NCI-H774 (cell line): ENCODE measurements around the gene CCS.
A peak's percentile ranks its signal among the peaks of the same experiment; 100 is the strongest.
"Not testable (repeated sequence)": the region's sequence is repeated elsewhere in the genome, so short reads cannot be mapped to it uniquely, and the experiment has no call there.

ENCODE experiments used
- DNase-seq: peaks from one replicate; lab custom pipeline; 2025; lab: John Stamatoyannopoulos, UW

Gene CCS

DNA sequence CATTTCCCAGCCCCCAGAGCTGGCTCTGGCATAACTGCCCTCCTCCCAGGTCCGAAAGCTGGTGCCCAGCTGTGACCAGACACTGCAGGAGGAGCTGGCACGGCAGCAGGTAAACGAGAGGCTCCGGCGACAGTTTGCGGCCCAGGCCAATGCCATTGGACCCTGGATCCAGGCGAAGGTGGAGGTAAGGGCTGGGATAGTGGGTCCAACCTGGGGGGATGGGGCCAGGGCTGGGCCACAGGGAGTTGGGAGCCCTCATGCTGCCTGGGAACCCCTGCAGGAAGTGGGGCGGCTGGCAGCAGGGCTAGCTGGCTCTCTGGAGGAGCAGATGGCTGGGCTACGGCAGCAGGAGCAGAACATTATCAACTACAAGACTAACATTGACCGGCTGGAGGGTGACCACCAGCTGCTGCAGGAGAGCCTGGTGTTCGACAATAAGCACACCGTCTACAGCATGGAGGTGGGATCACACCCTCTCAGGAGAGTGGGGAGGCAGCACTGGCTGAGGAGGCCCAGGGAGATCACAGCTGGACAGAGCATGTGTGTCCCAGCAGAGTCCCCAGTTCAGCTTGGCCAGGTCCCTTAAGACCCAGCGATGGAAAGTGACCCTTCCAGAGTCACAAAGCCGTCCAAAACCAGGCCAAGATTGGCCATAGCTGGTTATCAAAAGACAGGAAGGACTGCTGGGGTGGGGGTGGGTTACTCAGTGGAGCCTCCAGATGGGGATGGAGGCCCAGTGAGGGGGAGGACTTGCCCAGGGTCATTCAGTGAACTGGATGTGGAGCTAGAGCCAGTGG lies 31.6 kb upstream of the CCS start:
- no peak for DNase-seq

DNA sequence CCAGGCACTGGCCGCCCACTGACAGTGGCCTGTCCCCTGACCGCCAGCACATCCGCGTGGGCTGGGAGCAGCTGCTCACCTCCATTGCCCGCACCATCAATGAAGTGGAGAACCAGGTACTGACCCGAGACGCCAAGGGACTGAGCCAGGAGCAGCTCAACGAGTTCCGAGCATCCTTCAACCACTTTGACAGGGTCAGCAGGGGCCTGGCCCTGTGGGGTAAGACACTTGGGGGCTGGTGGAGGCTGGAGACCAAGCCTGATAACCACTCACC lies 31.1 kb upstream of the CCS start:
- DNase-seq = no peak

DNA sequence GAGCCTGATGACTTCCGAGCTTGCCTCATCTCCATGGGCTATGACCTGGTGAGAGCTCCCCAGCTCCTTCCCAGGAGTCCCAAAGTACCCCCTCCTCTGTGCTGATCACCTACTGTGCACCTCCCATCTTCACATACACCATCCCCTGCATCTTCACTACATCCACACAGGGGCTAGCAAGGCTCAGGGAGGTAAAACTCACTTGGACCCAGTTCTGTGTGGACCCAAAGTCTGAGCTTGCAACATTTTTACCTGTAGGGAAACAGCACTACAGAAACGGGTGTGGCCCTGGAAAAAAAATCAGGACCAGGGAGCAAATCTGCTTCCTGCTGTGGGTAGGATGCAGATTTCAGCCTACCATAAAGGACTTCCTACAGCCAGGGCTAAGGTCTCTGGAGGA lies 30.7 kb upstream of the CCS start:
- DNase-seq = no peak

DNA sequence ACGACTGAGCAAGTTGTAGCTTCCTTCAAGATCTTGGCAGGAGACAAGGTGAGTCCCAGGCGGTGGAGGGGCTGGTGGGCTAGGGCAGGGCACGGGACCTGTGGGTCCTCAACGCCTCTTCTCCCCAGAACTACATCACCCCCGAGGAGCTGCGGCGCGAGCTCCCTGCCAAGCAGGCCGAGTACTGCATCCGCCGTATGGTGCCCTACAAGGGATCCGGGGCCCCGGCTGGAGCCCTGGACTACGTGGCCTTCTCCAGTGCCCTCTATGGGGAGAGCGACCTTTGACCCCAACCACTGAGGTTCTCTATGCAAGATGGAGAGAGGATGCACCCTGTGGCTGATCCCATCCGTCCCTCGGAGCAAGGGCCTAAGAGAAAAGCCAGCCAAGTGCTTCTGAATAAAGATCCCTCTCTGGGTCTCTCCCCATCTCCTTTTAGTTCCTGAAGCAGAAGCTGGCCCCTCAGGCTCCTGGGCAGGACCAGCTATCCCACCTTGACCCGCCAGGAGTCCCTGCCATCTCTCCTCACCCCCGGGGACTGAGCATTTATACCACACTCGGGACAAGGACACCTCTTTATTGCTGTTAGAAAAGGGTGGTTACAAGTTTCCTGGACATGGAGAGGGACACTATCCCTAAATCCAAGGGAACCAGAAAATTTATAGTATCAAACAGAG lies 29.9 kb upstream of the CCS start:
- no peak for DNase-seq

DNA sequence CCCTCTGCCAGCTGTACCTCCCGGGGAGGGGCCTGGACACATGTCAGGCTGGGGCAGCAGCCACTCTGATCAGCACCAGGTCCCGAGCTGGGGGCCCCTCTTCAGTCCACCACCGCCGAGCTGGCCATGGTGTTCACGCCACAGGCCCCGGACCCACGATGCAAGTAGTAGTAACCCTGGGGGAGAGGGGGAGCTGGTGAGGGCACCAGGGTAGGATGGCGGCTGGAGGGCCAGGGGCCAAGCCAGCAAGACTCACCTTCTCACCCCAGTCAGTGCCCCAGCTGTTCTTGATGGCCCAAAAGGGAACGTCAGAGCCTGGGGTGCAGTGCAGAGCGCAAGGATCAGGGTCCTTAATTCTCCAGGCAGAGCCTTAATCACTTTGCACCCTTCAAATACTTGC lies 29.2 kb upstream of the CCS start:
- DNase-seq = no peak

DNA sequence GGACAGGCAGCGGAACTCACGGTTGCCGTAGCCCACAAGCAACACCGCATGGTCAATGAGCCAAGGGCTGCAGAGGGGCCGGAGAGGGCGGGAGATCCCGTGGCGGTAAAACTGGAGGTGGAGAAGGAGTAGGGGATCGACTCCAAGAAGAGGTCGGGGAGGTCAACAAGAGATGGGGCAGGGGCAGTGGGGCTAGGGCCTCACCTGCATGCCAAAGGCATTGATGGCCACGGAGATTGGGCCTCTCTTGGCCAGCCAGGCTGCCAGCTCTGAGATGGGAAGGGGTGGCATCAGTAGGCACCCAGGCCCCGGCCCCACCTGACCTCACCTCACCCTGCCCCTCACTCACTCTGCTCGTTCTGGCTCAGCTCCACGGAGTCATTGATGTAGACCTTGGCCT lies 28.4 kb upstream of the CCS start:
- DNase-seq = no peak

DNA sequence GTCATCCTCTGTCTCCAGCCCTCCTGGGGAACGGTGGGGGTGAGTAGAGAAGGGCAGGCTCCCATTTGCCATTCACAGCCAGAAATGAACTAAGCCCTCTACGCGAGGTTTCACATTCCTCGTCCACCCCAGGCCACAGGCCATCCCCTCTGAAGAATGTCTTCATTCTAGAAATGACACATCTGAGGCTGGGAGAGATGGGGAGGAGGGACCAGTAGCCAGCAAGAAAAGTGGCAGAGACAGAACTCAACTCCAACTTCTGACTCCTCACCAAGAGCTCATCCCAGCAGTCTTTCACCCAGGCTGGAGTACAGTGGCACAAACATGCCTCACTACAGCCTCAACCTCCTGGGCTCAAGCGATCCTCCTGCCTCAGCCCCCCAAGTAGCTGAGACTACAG lies 28.0 kb upstream of the CCS start:
- no peak for DNase-seq

DNA sequence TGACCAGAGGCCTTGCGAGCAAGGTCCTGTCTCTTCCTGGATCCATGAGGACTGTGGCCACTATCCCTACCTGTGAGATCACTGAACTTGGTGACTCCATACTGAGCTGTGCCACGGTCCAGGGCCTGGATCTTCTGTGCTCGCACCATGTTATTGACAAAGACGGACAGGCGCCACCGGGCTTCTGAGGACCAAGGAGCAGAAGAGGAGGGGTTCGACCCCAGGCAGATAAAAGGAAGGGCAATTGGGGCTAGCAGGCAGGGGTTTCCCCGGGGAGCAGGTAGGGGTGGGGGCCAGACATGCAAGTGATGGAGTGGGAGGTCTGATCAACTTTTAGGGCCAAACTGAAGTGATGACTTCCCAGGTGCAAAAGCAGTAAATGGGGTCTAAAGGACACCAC lies 26.8 kb upstream of the CCS start:
- no peak for DNase-seq

DNA sequence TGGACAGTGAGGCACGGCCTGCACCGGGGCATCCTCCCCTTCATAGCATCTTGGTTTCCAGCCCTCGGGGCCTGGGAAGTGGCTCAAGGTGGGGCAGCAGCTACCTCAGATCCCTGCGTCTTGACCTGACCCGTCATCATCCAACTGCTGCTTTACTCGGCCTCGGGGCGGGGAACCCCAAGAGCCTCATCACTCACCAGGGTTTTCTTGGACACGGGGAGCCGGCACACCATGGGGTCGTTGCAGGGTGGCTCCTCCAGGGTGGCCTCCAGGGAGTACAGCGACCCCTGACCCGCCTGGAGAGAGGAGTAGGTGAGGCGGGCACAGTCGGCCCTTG lies 25.2 kb upstream of the CCS start:
- DNase-seq = no peak

DNA sequence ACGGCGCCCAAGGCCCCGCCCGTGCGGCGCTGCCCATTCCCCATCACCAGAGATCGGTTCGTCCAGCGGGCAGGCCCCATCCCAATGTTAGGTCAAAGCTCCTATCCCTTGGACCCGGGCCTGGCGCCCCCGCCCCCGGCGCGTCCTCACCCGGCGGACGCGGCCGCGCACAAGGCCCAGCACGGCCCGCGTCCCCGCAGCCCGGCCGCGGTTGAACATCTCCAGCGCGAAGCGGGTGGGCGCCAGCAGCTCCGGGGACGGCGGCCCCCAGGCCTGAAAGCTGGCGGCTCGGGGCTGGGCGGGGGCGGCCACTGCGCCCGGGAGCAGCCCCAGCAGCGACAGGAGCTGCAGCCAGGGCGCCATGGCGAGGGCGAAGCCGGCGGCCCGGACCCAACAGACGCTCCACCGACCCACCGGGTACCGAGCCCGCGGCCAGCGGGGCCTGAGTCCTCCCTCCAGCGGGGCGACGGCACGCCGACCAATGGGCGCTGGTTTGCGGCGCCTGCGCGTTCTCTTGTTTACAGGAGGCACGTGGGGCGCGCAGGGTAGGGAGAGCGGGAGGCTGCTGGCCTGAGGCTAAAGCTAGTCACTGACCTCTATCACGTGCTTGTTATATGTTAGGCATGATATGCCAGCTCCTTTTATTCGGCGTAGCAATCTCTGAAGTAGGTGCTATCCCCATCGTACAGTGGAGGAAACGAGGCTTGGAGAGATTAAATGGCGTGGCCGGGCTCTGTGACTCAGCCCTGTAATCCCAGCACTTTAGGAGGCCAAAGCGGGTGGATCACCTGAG lies 24.7 kb upstream of the CCS start, which contains the start of gene CTSF:
Gene CTSF, minus strand, starts transcription at position 483 of the 793 bp plus-strand sequence. Its CDS starts 120 bp downstream, at position 363.
- peak; percentile 85 for DNase-seq

DNA sequence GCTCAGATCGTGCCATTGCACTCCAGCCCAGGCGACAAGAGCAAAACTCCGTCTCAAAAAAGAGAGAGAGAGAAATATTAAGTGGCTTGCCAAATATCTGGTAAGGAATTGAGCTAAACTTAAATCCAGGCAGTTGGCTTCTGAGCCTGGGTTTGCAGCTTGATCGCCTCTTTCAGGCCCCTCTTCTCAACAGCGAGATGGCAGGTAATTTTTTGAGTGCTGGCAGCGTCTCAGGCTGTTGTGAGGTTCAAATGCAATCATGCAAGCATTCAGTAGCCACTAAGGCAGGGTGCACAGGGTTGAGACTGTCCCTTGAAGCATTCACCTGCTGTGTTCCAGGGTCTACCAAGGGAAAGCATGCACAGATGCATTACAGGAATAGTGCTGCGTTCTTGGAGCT lies 23.9 kb upstream of the CCS start:
- no peak for DNase-seq

DNA sequence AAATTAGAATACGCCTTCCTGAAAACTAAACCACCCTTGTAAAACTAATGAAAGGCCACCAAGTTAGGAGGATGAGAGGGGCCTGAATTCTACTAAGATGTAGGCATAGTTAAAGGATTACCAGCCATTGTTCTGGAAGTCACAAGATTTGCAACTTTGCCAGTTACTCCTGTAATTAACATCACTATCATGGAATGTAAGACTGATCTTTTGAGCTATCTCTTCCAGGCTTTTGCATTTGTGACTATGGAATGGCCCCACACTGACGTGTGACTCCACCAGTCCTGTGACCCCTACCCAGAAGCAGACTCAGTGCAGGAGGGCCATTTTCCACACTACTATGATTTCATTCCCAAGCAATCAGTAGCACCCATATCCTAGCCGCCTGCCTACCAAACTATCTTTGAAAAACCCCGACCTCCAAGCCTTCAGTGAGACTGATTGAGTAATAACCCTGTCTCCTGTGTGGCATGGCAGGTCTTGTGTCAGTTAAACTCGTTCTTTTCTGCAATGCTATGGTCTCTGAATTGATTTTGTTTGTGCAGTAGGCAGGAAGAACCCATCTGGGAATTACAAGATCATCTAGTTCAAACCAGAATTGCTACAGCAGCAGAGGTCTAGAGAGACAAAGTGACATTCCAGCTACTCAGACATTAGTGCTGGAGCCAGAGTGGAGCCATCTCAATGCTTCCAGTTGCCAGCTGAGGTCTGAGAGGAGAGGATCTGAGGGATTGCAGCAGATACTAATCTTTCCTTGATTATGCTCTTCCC lies 22.7 kb upstream of the CCS start:
- DNase-seq = no peak

DNA sequence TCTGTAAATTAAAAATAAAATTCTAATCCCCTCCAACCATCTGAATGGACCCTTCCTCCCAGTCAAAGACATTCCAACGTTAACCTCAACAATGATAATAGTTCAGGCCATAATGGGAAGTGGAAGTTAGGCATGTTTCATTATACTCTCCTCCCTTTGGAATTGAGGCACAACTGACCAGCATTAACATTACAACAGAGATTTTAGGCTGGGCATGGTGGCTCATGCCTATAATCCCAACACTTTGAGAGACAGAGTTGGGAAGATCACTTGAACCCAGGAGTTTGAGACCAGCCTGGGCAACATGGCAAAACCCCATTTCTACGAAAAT lies 22.2 kb upstream of the CCS start:
- no peak for DNase-seq

DNA sequence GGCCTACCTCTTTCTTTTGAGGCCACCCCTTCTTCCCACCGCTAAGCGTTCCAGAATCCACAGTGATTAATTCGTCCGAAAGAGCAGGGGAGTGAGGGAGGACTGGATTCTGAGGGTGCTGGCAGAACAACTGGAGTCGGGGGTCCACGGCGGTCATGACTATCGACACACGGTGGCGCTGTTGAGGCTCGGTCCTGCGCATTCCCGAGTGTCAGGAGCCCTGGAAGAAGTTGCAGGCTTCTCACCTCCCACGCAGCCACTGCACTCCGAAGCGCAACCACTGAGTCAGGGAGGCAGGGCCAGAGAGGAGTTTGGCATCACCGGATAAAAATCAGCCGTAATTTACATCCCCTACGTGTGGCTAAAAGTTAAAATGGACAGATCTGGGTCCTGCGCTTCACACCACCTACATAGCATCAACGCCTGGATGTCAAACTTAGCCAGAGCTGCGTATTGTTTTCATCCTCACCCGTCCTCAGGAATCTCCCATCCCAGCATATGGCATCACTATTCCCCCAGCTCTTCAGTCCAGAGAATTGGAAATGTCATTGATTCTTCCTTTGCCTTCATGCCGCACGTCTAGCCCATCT lies 13.9 kb upstream of the CCS start:
- no peak for DNase-seq

DNA sequence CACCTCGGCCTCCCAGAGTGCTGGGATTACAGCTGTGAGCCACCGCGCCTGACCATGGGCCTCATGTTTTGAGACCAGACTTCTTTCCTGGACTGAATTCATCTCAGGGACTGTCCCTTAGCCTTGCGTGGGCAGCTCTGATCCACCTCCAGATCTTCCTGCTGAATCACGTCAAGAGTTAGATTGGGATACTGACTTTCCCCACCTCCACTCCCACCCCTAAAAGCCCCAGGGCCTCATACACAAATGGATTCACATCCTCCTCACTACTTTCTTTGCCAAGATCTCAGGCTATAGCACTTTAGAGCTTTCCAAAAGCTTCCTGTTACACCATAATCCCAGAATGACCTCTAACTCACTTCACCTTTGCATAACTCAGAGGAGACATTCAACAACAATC lies 12.2 kb upstream of the CCS start:
- DNase-seq = no peak

DNA sequence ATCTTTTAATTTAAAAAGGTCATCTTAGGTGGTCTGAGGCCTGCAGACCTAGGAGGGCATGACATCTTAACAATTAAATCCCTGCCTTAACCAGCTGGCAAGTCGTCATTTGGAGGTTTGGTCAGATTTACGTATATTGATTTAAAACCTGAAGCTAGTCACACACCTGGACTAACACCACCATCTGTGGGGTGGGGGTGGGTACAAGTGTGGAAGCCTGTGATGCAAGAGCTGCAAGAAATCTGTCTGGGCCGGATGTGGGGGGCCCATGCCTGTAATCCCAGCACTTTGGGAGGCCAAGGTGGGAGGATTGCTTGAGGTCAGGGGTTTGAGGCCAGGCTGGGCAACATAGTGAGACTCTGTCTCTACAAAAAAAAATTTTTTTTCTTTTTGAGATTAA lies 11.7 kb upstream of the CCS start:
- no peak for DNase-seq

DNA sequence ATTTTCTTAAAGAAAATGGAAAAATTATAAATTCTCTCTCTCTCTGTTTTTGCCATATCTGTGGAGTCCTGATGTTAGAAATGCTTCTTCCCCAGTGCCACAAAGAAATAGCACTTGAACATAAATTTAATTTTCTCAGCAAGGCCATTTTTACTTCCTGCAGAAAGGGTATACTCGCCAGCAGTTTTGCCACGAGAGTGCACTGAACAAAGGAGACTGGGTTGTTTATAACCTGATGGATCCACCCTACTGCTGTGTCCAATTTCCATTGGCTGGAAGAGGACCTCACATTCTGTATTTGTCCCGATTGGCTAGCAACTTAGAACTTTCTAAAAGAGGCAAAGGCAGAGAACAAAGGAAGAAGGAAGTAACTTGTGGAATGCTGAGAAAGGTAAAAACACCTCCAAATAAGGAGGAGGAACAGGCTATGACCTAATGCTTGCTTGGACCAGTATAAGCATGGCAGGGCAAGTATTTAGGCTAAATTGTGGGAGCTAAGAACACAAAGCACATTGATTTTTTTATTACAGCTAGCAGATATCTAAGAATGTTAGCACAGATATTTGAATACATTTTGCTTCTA lies 10.3 kb upstream of the CCS start:
- DNase-seq = not testable (repeated sequence)

DNA sequence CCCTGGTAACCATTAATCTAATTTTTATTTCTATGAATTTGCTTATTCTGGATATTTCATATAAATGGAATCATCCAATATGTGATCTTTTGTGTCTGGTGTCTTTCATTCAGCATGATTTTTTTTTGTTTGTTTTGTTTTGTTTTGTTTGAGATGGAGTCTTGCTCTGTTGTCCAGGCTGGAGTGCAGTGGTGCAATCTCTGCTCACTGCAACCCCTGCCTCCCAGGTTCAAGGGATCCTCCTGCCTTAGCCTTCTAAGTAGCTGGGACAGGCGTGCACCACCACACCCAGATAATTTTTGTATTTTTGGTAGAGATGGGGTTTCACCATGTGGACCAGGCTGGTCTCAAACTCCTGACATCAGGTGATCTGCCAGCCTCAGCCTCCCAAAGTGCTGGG lies 7.5 kb upstream of the CCS start:
- not testable (repeated sequence) for DNase-seq

DNA sequence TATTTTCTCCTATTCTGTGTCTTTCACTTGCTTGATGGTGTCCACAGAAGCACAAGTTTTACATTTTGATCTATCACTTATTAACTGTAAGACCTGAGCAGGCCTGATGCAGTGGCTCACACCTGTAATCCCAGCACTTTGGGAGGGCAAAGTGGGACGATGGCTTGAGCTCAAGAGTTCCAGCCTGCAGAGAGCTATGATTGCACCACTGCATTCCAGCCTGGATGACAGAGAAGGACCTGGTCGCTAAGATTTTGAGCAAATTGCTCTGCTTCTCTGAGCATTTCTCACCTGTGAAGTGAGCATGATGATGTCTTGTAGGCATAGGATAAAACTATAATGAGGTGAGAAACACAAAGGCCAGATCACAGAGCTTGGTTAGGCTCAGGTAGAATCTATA lies 6.8 kb upstream of the CCS start:
- no peak for DNase-seq

DNA sequence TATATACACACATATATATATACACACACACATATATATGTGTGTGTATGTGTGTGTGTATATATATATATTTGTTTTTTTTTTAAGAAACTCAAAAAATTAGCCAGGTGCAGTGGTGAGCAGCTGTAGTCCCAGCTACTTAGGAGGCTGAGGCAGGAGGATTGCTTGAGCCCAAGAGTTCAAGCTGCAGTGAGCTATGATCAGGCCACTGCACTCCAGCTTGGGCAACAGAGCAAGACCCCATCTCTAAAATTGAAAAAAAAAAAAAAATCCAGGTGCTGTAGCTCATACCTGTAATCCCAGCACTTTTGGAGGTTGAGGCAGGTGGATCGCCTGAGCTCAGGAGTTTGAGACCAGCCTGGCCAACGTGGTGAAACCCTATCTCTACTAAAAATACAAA lies 3.7 kb upstream of the CCS start:
- not testable (repeated sequence) for DNase-seq

DNA sequence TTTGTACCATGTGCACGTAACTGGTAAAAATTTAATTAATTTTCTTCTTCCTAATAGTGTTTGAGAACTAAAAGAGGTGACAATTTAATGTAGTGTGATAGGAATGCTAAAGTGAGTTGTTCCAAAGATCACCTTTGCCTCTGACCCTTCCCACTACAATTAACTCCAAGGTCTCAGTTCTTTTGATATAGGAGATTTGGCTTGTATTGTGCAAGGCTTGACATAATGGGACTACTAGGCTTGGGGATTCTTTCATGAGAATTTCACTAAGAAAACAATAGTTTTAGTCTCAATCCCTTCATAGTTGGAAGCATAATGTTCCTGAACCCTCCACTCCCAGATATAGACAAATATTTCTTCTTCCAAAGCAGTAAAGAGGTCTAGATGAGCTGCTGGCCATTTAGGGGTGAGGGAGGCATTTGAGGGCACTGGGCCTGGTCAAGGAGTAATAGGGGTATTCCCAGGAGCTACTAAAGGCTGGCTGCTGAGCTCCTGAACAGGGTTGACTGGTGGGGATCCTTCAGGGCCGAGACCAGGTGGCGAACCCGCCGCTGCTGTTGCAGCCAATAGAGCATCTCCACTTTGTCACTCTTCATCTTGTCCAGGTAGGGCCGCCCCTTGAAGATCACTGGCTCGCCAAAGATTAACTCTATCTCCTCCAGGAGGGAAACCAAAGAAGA lies 2.8 kb upstream of the CCS start:
- DNase-seq = no peak
